IPS-18a (cell line): ENCODE measurements around the gene ABCA8.

Experiments used
- H3K27ac ChIP-seq: one replicate; pipeline ENCODE4 v1.5.1; 2013; ENCODE audit warnings: low read length
- H3K27me3 ChIP-seq: one replicate; pipeline ENCODE4 v1.6.1; 2013; ENCODE audit warnings: mild to moderate bottlenecking, low read length; ENCODE audit not compliant: control insufficient read depth, insufficient read depth
- H3K36me3 ChIP-seq: one replicate; pipeline ENCODE4 v1.6.1; 2013; ENCODE audit warnings: low read depth, low read length; ENCODE audit not compliant: control insufficient read depth
- H3K4me1 ChIP-seq: one replicate; pipeline ENCODE4 v1.6.1; 2013; ENCODE audit warnings: low read depth, low read length; ENCODE audit not compliant: control insufficient read depth
- H3K4me3 ChIP-seq: one replicate; pipeline ENCODE4 v1.5.1; 2013; ENCODE audit warnings: low read length
- H3K9ac ChIP-seq: one replicate; pipeline ENCODE4 v1.6.1; 2013; ENCODE audit warnings: mild to moderate bottlenecking, low read length, moderate library complexity
- H3K9me3 ChIP-seq: one replicate; pipeline ENCODE4 v1.6.1; 2013; ENCODE audit warnings: low read depth, low read length; ENCODE audit not compliant: control insufficient read depth

The ABCA8 gene

DNA sequence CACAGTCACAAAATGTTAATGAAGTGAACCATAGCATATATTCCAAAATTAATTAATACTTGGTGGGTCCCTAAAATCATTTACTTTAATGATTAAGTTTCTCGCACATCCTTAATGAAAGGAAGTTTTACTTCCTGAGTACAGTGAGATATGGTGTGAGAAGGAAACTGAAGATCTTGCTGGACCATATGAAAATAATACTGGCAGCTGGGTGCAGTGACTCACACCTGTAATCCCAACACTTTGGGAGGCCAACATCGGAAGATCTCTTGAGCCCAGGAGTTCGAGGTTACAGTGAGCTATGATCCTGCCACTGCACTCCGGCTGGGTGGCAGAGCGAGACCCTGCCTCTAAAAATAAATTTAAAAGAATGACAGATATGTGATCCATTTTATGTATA, 62.5 kb downstream of the ABCA8 start:
- Histone ChIP-seq H3K27ac (no peak overlapping the region), H3K9ac (no peak overlapping the region), H3K9me3 (no peaks in the 10 kb centered on the region), H3K4me3 (no peak overlapping the region), H3K27me3 (no peaks in the 10 kb centered on the region), H3K36me3 (no peaks in the 10 kb centered on the region), H3K4me1 (no peaks in the 10 kb centered on the region)

DNA sequence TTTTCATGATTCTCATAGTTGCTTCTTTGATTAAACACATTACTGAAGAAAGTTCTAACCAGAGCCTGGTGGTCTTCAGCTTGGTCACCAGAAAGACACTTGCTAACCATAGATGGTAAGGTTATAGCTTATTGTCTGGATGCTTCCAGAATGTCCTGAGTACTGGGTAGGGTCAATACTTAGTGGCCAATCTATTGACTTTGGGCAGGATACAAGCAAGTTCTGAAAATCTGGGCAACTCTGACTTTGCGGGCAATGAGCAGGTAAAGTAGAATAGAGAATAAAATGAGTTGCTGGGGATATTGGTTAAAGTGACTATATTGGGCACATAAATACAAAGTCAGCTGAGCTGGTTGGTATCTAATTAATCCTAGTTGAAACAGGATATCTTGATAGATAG, 63.0 kb downstream of the ABCA8 start:
- H3K4me1 ChIP-seq: no peaks in the 10 kb centered on the region
- H3K9ac ChIP-seq: no peak overlapping the region
- no peaks in the 10 kb centered on the region for H3K36me3 ChIP-seq
- H3K27me3 ChIP-seq: no peaks in the 10 kb centered on the region
- H3K9me3 ChIP-seq: no peaks in the 10 kb centered on the region
- H3K27ac ChIP-seq: no peak overlapping the region
- H3K4me3 ChIP-seq: no peak overlapping the region

DNA sequence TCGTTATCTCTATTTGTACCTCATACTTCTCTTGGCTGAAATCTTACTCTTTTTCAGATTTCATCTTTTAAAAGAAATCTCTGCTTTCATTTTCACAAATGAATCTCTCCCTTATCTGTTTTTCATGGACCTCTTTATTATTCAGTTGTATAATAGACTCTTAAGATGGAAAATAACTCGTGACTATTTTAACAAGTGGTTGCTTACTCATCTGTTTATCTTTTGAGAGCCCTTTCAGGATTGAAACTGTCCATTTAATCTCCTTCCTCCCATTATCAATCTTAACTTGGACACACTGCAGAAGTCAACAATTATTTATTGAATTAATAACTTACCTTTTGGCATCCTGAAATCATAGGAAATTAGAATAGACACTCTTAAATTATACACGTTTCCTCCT, 68.8 kb downstream of the ABCA8 start:
- H3K4me3 ChIP-seq: no peak overlapping the region
- no peaks in the 10 kb centered on the region for H3K9me3 ChIP-seq
- no peaks in the 10 kb centered on the region for H3K36me3 ChIP-seq
- H3K27me3 ChIP-seq: no peaks in the 10 kb centered on the region
- no peak overlapping the region for H3K9ac ChIP-seq
- H3K4me1 ChIP-seq: no peaks in the 10 kb centered on the region
- H3K27ac ChIP-seq: no peak overlapping the region

DNA sequence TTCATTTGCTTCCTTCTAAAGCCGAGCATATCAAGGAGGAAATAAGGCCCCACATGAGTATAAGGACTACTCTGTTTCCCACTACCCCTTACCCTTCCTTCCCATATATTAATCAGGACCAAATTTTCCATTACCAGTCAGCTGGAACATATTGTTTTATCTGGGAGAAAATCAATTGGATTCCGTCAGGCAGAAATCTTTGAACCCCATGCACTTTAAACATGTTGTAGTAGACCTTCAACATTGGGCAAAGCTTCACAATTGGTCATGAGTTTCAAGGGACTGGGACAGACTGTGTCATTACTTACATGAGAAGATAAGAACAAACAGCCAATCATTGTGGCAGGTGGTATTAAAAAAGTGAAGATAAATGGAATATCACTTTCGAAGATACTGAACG, 70.3 kb downstream of the ABCA8 start:
- H3K9ac ChIP-seq: no peak overlapping the region
- H3K27me3 ChIP-seq: no peaks in the 10 kb centered on the region
- H3K27ac ChIP-seq: no peak overlapping the region
- no peaks in the 10 kb centered on the region for H3K36me3 ChIP-seq
- H3K4me3 ChIP-seq: no peak overlapping the region
- no peaks in the 10 kb centered on the region for H3K4me1 ChIP-seq
- H3K9me3 ChIP-seq: peaks cover 2% of the 10 kb centered on the region

DNA sequence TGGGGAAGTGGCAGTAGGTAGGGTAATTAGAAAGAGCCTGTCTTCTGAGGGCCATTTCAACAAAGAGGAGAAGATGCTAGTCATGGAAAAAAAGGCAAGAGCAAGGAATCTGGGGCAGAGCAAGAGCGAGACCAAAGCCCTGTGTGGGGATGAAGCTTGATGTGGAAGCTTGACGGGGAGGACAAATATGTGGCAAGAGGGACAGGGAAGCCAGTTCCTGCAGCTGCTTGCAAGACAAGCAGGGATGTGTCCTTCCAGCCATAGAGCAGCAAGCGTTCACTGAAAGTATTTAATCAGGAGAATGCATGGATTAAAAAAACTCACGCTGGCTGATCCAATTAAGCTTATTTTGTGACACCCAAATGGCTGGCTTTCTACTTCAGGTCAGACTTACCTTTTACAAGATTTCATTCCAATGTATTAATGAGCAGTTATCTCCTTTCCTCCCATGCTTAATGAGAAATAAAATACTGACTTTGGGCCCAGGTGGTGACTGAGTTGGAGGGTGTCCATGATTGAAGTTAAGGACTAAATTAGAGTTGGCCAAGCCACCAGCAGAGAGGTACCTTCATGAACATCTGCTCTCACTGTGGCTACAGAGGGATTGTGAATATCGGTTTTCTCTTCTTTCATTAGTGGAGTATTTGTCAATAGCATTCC, 76.8 kb downstream of the ABCA8 start:
- Histone ChIP-seq H3K9me3 (peaks cover 5% of the 10 kb centered on the region), H3K36me3 (no peaks in the 10 kb centered on the region), H3K4me1 (no peaks in the 10 kb centered on the region), H3K27me3 (no peaks in the 10 kb centered on the region), H3K9ac (no peak overlapping the region), H3K27ac (no peak overlapping the region), H3K4me3 (no peak overlapping the region)

DNA sequence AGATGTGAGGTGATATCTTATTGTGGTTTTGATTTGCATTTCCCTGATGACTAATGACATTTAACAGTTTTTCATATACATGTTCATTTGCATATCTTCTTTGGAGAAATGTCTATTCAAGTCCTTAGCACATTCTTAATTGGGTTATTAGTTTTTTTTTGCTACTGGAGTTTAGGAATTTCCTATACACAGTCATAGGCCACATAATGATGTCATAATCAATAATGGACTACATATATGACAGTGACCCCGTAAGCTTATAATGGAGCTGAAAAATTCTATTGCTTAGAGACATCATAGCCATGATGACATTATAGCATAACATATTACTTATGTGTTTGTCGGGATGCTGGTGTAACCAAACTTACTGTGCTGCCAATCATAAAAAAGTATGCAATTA, 83.7 kb downstream of the ABCA8 start:
- Histone ChIP-seq H3K36me3 (no peaks in the 10 kb centered on the region), H3K4me1 (no peaks in the 10 kb centered on the region), H3K27ac (no peak overlapping the region), H3K27me3 (no peaks in the 10 kb centered on the region), H3K9ac (no peak overlapping the region), H3K4me3 (no peak overlapping the region), H3K9me3 (no peaks in the 10 kb centered on the region)

DNA sequence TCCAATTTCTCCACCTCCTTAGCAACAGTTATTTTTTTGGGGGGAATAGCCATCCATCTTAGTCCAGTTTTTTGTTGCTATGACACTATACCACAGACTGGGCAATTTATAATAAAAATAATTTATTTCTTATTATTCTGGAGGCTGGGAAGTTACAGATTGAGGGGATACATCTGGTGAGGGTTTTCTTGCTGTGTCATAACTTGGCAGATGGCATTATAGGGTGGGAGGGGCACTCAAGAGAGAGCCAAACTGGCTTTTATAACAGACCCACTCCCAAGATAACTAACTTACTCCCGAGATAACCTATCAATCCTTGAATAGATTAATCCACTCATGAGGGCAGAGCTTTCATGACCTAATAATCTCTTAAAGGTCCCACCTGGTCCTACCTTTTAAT, 84.2 kb downstream of the ABCA8 start:
- Histone ChIP-seq H3K27me3 (no peaks in the 10 kb centered on the region), H3K9ac (no peak overlapping the region), H3K36me3 (no peaks in the 10 kb centered on the region), H3K9me3 (no peaks in the 10 kb centered on the region), H3K4me1 (no peaks in the 10 kb centered on the region), H3K4me3 (no peak overlapping the region), H3K27ac (no peak overlapping the region)

DNA sequence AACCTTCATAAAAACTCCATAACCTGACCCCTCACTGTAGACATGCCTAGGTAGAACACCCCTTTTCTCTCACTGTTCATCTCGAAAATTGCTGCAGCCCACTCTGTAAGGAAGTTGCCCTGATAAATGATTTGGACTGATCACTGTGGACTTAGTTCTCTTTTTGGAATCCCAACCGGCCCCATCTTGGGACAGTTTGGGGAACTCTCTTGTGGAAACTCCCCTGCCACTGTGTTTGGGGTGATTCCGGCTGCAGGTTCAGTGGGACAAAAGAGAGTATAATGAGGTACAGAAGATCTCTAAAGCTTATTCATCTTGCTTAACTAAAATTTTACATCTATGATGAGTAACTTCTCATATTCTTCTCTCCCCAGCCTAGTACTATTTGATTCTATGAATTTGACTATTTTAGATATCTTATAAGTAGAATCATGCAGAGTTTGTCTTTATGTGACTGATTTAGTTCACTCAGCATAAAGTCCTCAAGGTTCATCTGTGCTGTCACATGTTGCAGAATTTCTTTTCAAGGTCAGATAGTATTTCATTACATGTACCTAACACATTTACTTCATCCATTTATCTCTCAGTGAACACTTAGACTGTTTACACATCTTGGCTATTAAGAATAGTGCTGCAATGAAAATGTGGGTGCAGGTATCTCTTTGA, 84.9 kb downstream of the ABCA8 start:
- Histone ChIP-seq H3K27me3 (no peaks in the 10 kb centered on the region), H3K36me3 (no peaks in the 10 kb centered on the region), H3K9ac (no peak overlapping the region), H3K4me3 (no peak overlapping the region), H3K9me3 (no peaks in the 10 kb centered on the region), H3K27ac (no peak overlapping the region), H3K4me1 (no peaks in the 10 kb centered on the region)

DNA sequence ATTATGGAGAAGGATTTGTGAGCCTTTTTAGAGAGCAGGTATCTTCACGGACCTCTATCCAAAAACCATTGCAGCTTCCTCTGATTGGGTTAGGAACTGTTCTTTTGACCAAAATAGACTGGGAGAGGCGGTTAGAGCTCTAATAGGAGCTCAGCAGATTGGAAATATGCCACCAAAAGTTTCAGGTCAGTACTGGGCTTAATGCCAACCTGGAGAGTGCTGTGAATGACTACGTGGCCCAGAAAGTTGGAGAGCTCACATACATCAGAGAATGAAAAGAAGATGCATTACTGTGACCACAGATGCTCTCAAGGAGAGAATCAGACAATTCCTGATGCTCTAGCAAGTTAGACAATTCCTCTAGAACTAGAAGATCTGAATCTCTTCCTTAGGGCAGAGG, 86.5 kb downstream of the ABCA8 start:
- Histone ChIP-seq H3K36me3 (no peaks in the 10 kb centered on the region), H3K27ac (no peak overlapping the region), H3K27me3 (no peaks in the 10 kb centered on the region), H3K4me3 (no peak overlapping the region), H3K4me1 (no peaks in the 10 kb centered on the region), H3K9ac (no peak overlapping the region), H3K9me3 (no peaks in the 10 kb centered on the region)

DNA sequence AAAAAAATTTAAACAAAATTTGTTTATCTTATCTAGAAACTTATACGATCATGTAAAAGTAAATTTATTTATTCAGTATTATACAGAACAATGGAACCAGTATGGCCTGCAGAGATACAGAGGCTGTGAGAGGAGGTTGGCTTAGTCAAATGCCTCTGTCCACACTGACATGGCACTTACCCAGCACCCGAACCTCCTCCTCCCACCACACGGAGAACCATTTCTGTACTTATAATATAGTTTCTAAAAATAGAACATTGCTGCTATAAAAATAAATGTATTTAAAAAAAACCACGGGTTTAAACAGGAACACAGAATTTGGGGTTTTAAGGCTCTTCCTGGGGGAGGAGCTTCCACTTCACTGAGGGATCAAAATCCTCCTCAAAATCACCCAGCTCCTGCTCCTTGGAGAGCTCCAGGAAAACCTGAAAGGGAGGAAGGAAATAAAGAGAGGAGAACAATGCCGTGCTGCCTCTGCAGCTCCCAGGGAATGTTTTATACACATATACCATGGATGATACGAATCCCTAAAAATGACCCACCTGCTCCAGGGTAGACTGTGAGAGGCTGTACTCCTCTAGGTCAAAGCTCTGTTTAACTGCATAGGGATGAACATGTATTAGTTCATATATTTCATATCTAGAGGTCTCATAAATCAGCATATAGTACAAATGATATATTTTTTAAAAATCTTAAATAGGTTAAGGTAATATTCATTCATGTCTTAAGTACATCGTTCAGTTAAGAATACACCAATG, 87.3 kb downstream of the ABCA8 start:
- Histone ChIP-seq H3K9me3 (no peaks in the 10 kb centered on the region), H3K4me3 (no peak overlapping the region), H3K36me3 (no peaks in the 10 kb centered on the region), H3K4me1 (no peaks in the 10 kb centered on the region), H3K9ac (no peak overlapping the region), H3K27ac (no peak overlapping the region), H3K27me3 (no peaks in the 10 kb centered on the region)

DNA sequence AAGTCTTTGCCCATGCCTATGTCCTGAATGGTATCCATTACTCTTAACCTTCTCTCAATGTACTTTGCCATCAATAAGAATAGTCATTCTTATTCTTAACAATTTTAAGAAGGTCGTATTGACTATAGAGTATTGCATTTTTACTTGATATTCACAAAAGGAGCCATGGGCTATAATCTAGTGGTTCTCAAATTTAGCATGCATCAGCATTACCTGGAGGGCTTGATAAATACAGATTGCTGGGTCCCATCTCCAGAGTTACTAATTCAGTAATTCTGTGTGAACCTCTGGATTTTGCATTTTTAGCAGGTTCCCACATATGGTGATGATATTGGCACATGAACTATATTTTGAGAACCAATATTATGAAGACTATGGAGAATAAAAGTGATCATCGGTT, 89.6 kb downstream of the ABCA8 start:
- Histone ChIP-seq H3K4me3 (no peak overlapping the region), H3K27ac (no peak overlapping the region), H3K9ac (no peak overlapping the region), H3K36me3 (no peaks in the 10 kb centered on the region), H3K27me3 (no peaks in the 10 kb centered on the region), H3K4me1 (no peaks in the 10 kb centered on the region), H3K9me3 (no peaks in the 10 kb centered on the region)
